Activated CD4-positive, alpha-beta T cell treated with anti-CD3 and anti-CD28 coated beads, Interleukin-2, amount 10 ng/mL, durations not matched to agents 7 days and 5 days (primary cell): ENCODE data around the gene COL8A2. TPM values are rescaled to one million over a fixed set of nuclear protein-coding genes. Genes with fewer than 3 reads are reported as not detected.

Experiments used
- CTCF ChIA-PET: fragments of 350-600 bp; sonication (Branson Sonifier 250); formaldehyde crosslinking; loops from one replicate; lab custom pipeline; 2021; ENCODE audit warnings: antibody characterized with exemption; lab: Charles Lee
- POLR2A ChIA-PET: fragments of 350-600 bp; sonication (Branson Sonifier 250); formaldehyde crosslinking; loops from one replicate; lab custom pipeline; 2021; ENCODE audit warnings: antibody characterized with exemption; lab: Charles Lee
- DNase-seq: peaks from one replicate; pipeline ENCODE4 v3.0.0-alpha.2; 2020
- H3K27ac Mint-ChIP-seq: one replicate; pipeline ENCODE4 v1.8.0; 2021; ENCODE audit warnings: mild to moderate bottlenecking, moderate library complexity, mixed read lengths
- H3K27me3 Mint-ChIP-seq: one replicate; pipeline ENCODE4 v1.8.0; 2021; ENCODE audit warnings: mixed read lengths
- H3K36me3 Mint-ChIP-seq: one replicate; pipeline ENCODE4 v1.8.0; 2021; ENCODE audit warnings: low read depth, mixed read lengths
- H3K4me1 Mint-ChIP-seq: one replicate; pipeline ENCODE4 v1.8.0; 2021; ENCODE audit warnings: mixed read lengths
- H3K4me3 Mint-ChIP-seq: one replicate; pipeline ENCODE4 v1.8.0; 2021; ENCODE audit warnings: mild to moderate bottlenecking, moderate library complexity, mixed read lengths
- H3K9me3 Mint-ChIP-seq: one replicate; pipeline ENCODE4 v1.8.0; 2021; ENCODE audit warnings: mixed read lengths
- total RNA-seq, 2 experiments: library from RNA; stranded (reverse); gene quantifications; one replicate each; pipeline ENCODE4 v1.2.3, GENCODE V29; 2021

COL8A2 gene
- total RNA-seq, 2 experiments from 2014 or later, result not detected

- Mint-ChIP-seq H3K4me1 (peaks cover 73% of the 10 kb centered on the region), H3K27me3 (no peaks in the 10 kb centered on the region), H3K4me3 (peak within 1 kb of the TSS; percentile 91), H3K9me3 (no peaks in the 10 kb centered on the region), H3K36me3 (peaks cover 39% of the 10 kb centered on the region), H3K27ac (peak within 1 kb of the TSS; percentile 95)
- DNase-seq, result peak; percentile 83
- ChIA-PET CTCF (interaction anchor here (0.5 to 2.4 kb wide), 7 partner anchors 9 to 134 kb away, joined by 3 to 9 read pairs (median 3); no protein-coding TSS in a partner anchor), POLR2A (no interaction called here)
Measured at GRCh38 chr1:36155408-36156328, 30.6 kb upstream of the COL8A2 start, which contains the start of gene MAP7D1. MAP7D1 (plus strand) TSS chr1:36156160; CDS start chr1:36156418, 258 bp downstream.

- peaks cover 73% of the 10 kb centered on the region for H3K4me1 Mint-ChIP-seq
- H3K9me3 Mint-ChIP-seq, result no peaks in the 10 kb centered on the region
Measured at GRCh38 chr1:36154765-36155407, 29.9 kb upstream of the COL8A2 start.

GRCh38 chr1:36154335-36154734 is 29.3 kb upstream of the COL8A2 start:
- DNase-seq, result no peak
- peaks cover 27% of the 10 kb centered on the region for H3K36me3 Mint-ChIP-seq
- H3K27ac Mint-ChIP-seq, result peak overlapping the region; percentile 95
- peak overlapping the region; percentile 87 for H3K4me3 Mint-ChIP-seq
- H3K9me3 Mint-ChIP-seq, result no peaks in the 10 kb centered on the region
- H3K27me3 Mint-ChIP-seq, result no peaks in the 10 kb centered on the region
- POLR2A ChIA-PET, result no interaction called here
- CTCF ChIA-PET, result interaction anchor here (0.9 to 2.4 kb wide), 2 partner anchors 34 to 36 kb away, joined by 3 to 9 read pairs; no protein-coding TSS in a partner anchor
- peaks cover 71% of the 10 kb centered on the region for H3K4me1 Mint-ChIP-seq

More at GRCh38 chr1:36154765-36155407, 29.9 kb upstream of the COL8A2 start:
- ChIA-PET POLR2A (no interaction called here), CTCF (interaction anchor here (0.7 to 2.4 kb wide), 4 partner anchors 10 to 91 kb away, joined by 3 to 9 read pairs (median 4); no protein-coding TSS in a partner anchor)
- H3K27me3 Mint-ChIP-seq, result no peaks in the 10 kb centered on the region
- peaks cover 32% of the 10 kb centered on the region for H3K36me3 Mint-ChIP-seq
- H3K27ac Mint-ChIP-seq, result peak overlapping the region; percentile 95
- no peak for DNase-seq
- H3K4me3 Mint-ChIP-seq, result peak overlapping the region; percentile 87

DNA sequence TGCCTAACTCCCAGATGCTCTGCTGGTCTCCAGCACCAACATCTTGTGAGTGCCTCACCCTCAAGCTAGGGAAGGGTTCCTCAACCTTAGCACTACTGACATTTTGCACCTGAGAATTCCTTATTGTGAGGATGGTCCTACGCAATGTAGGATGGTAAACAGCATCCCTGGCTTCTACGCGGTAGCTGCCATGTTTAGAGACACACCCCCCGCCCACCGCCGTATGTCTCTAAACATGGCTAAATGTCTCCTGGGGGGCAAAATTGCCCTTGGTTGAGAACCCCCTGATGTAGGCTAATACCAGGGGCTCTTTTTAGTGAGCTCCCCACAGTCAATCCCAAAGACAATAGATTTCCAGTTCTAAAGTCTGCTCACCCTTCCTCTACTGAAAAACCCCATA is 28.5 kb upstream of the COL8A2 start:
- H3K36me3 Mint-ChIP-seq, result peaks cover 22% of the 10 kb centered on the region
- POLR2A ChIA-PET, result no interaction called here
- DNase-seq, result no peak
- no peaks in the 10 kb centered on the region for H3K9me3 Mint-ChIP-seq
- CTCF ChIA-PET, result interaction anchor here (1.3 to 1.5 kb wide), 2 partner anchors 8 to 34 kb away, joined by 3 to 5 read pairs; no protein-coding TSS in a partner anchor
- peaks cover 70% of the 10 kb centered on the region for H3K4me1 Mint-ChIP-seq
- H3K4me3 Mint-ChIP-seq, result no peak overlapping the region
- peak overlapping the region; percentile 75 for H3K27ac Mint-ChIP-seq
- no peaks in the 10 kb centered on the region for H3K27me3 Mint-ChIP-seq

DNA sequence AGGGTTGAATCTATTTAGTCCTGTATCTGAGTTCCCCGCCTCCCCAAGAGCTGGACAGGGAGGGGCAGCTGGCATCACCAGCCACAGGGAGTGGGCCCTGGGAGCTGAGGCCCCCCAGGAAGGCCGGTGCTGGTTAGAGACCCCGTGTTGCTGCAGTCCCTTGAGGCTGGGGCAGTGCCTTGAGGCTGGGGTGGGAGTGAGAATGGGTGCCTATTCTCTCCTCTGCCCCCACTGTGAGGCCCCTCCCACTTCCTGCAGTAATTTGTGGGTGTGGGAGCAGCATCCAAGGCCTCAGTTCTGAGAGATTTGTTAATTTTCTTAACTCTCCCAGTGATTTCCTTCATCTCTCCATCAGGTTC is 26.8 kb upstream of the COL8A2 start:
- Mint-ChIP-seq H3K36me3 (peaks cover 15% of the 10 kb centered on the region), H3K27ac (peak overlapping the region; percentile 88), H3K4me1 (peaks cover 72% of the 10 kb centered on the region), H3K9me3 (no peaks in the 10 kb centered on the region), H3K27me3 (no peaks in the 10 kb centered on the region), H3K4me3 (peak overlapping the region; percentile 48)
- CTCF ChIA-PET, result interaction anchor here (1.2 to 4.0 kb wide), 5 partner anchors 10 to 135 kb away, joined by 3 to 85 read pairs (median 32); no protein-coding TSS in a partner anchor
- POLR2A ChIA-PET, result no interaction called here
- peak; percentile 75 for DNase-seq

- Mint-ChIP-seq H3K4me3 (peak overlapping the region; percentile 97), H3K9me3 (no peaks in the 10 kb centered on the region), H3K36me3 (peaks cover 15% of the 10 kb centered on the region), H3K27me3 (no peaks in the 10 kb centered on the region), H3K4me1 (peaks cover 75% of the 10 kb centered on the region), H3K27ac (peak overlapping the region; percentile 98)
- DNase-seq, result no peak
- POLR2A ChIA-PET, result no interaction called here
- CTCF ChIA-PET, result interaction anchor here (1.2 to 4.0 kb wide), 8 partner anchors 10 to 136 kb away, joined by 3 to 85 read pairs (median 17); partner anchors contain the start of gene THRAP3
Measured at GRCh38 chr1:36151134-36151844, 26.3 kb upstream of the COL8A2 start.

GRCh38 chr1:36150296-36151133 is 25.5 kb upstream of the COL8A2 start:
- peak overlapping the region; percentile 97 for H3K4me3 Mint-ChIP-seq

DNA sequence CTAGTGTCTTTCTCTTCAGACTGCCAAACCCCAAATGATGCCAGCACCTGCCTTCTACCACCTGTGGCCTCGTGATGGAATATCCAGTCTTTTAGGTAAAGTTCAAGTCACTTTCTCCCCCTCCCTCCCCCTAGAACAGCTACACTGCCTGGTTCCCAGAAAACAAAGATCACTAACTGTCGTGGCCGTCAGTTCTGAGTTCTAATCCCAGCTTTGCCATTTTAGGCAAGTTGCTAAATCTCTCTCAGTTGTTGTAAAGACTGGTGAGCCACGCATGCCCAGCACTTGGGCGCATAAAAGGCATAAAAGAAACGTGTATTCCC is 24.9 kb upstream of the COL8A2 start:
- H3K27ac Mint-ChIP-seq, result peak overlapping the region; percentile 98
- ChIA-PET POLR2A (interaction anchor here (1.1 to 1.3 kb wide), 2 partner anchors 11 to 136 kb away, joined by 4 to 5 read pairs; no protein-coding TSS in a partner anchor), CTCF (interaction anchor here (0.6 to 4.0 kb wide), 44 partner anchors 11 to 667 kb away, joined by 3 to 85 read pairs (median 5); partner anchors contain the start of genes AGO3 and THRAP3)
- H3K36me3 Mint-ChIP-seq, result peaks cover 13% of the 10 kb centered on the region
- peak overlapping the region; percentile 97 for H3K4me3 Mint-ChIP-seq
- H3K4me1 Mint-ChIP-seq, result peaks cover 69% of the 10 kb centered on the region
- no peaks in the 10 kb centered on the region for H3K9me3 Mint-ChIP-seq
- no peaks in the 10 kb centered on the region for H3K27me3 Mint-ChIP-seq
- DNase-seq, result peak; percentile 13

More at GRCh38 chr1:36150296-36151133, 25.5 kb upstream of the COL8A2 start:
- peak; percentile 80 for DNase-seq
- no peaks in the 10 kb centered on the region for H3K9me3 Mint-ChIP-seq
- ChIA-PET POLR2A (interaction anchor here (1.1 to 1.3 kb wide), 2 partner anchors 11 to 135 kb away, joined by 4 to 5 read pairs; no protein-coding TSS in a partner anchor), CTCF (interaction anchor here (0.6 to 4.0 kb wide), 39 partner anchors 11 to 667 kb away, joined by 3 to 85 read pairs (median 6); partner anchors contain the start of genes AGO3 and THRAP3)
- H3K27ac Mint-ChIP-seq, result peak overlapping the region; percentile 98
- H3K27me3 Mint-ChIP-seq, result no peaks in the 10 kb centered on the region
- H3K4me1 Mint-ChIP-seq, result peaks cover 75% of the 10 kb centered on the region
- H3K36me3 Mint-ChIP-seq, result peaks cover 15% of the 10 kb centered on the region

GRCh38 chr1:36149237-36149972 is 24.4 kb upstream of the COL8A2 start, which contains the start of gene TRAPPC3:
TRAPPC3 (minus strand) TSS chr1:36149486; CDS start chr1:36149378, 108 bp downstream.
- POLR2A ChIA-PET, result interaction anchor here (0.6 to 1.3 kb wide), 4 partner anchors 12 to 157 kb away, joined by 3 to 5 read pairs (median 4); partner anchors contain the start of gene SH3D21
- peak within 1 kb of the TSS; percentile 98 for H3K27ac Mint-ChIP-seq
- peaks cover 67% of the 10 kb centered on the region for H3K4me1 Mint-ChIP-seq
- H3K9me3 Mint-ChIP-seq, result no peaks in the 10 kb centered on the region
- H3K27me3 Mint-ChIP-seq, result no peaks in the 10 kb centered on the region
- H3K36me3 Mint-ChIP-seq, result peaks cover 11% of the 10 kb centered on the region
- peak within 1 kb of the TSS; percentile 97 for H3K4me3 Mint-ChIP-seq
- CTCF ChIA-PET, result interaction anchor here (0.6 to 4.0 kb wide), 54 partner anchors 10 to 695 kb away, joined by 3 to 85 read pairs (median 4); partner anchors contain the start of genes AGO3 and THRAP3
- peak; percentile 99 for DNase-seq

DNA sequence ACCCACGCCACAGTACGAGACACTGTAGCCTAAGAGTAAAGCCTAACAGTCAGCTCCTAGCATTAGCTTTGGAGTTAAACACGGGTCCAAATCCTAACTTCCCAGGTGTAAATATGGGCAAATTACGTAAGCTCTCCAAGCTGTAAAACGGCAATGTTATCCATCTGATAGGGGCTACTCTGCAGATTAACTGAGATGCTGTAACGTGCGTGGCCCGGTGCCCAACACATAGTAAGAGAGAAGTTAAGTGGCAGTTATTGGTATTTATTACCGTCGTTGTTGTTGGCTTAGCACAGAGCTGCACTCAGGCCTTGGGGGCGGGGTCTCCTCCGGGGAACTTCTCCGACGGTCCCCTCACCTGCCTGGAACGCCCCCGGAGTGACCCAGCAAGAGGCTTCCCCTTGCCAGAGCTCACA is 23.8 kb upstream of the COL8A2 start:
- POLR2A ChIA-PET, result interaction anchor here (0.6 to 1.3 kb wide), 3 partner anchors 113 to 158 kb away, joined by 3 to 4 read pairs (median 3); partner anchors contain the start of gene SH3D21
- H3K36me3 Mint-ChIP-seq, result peaks cover 11% of the 10 kb centered on the region
- peak overlapping the region; percentile 98 for H3K27ac Mint-ChIP-seq
- no peak for DNase-seq
- H3K9me3 Mint-ChIP-seq, result no peaks in the 10 kb centered on the region
- CTCF ChIA-PET, result interaction anchor here (0.8 to 4.0 kb wide), 44 partner anchors 10 to 694 kb away, joined by 3 to 85 read pairs (median 5); partner anchors contain the start of genes AGO3 and THRAP3
- H3K4me1 Mint-ChIP-seq, result peaks cover 62% of the 10 kb centered on the region
- H3K4me3 Mint-ChIP-seq, result peak overlapping the region; percentile 97
- H3K27me3 Mint-ChIP-seq, result no peaks in the 10 kb centered on the region
